GM21529 (cell line): ENCODE data around the gene KCNJ18.
"Not testable (repeated sequence)": the region's sequence is repeated elsewhere in the genome, so short reads cannot be mapped to it uniquely, and the experiment has no call there.

Source experiments
- ATAC-seq: cut with Tn5 transposase; IDR thresholded peaks from one replicate; pipeline ENCODE4 v1.9.1; 2021; ENCODE audit not compliant: unreplicated experiment

The KCNJ18 gene

GRCh38 chr17:21702029-21702428, 9.7 kb downstream of the KCNJ18 start:
- ATAC-seq = not testable (repeated sequence)

- ATAC-seq = not testable (repeated sequence)
Measured at GRCh38 chr17:21702521-21702920, 10.2 kb downstream of the KCNJ18 start.

- not testable (repeated sequence) for ATAC-seq
Measured at GRCh38 chr17:21702940-21703640, 10.8 kb downstream of the KCNJ18 start.

GRCh38 chr17:21703891-21704872, 11.9 kb downstream of the KCNJ18 start:
- not testable (repeated sequence) for ATAC-seq

GRCh38 chr17:21705021-21705601, 12.8 kb downstream of the KCNJ18 start:
- ATAC-seq = no peak

- ATAC-seq = not testable (repeated sequence)
Measured at GRCh38 chr17:21705746-21706145, 13.4 kb downstream of the KCNJ18 start.

- not testable (repeated sequence) for ATAC-seq
Measured at GRCh38 chr17:21706546-21706945, 14.2 kb downstream of the KCNJ18 start.

- ATAC-seq = not testable (repeated sequence)
Measured at GRCh38 chr17:21707131-21707530, 14.8 kb downstream of the KCNJ18 start.

- ATAC-seq = not testable (repeated sequence)
Measured at GRCh38 chr17:21707711-21708611, 15.6 kb downstream of the KCNJ18 start.

GRCh38 chr17:21708612-21709535, 16.6 kb downstream of the KCNJ18 start:
- ATAC-seq = not testable (repeated sequence)

- not testable (repeated sequence) for ATAC-seq
Measured at GRCh38 chr17:21709994-21710393, 17.7 kb downstream of the KCNJ18 start.

GRCh38 chr17:21710486-21710885, 18.2 kb downstream of the KCNJ18 start:
- ATAC-seq = not testable (repeated sequence)

- ATAC-seq = no peak
Measured at GRCh38 chr17:21711182-21711581, 18.9 kb downstream of the KCNJ18 start.

GRCh38 chr17:21713020-21713419, 20.7 kb downstream of the KCNJ18 start:
- not testable (repeated sequence) for ATAC-seq

- ATAC-seq = not testable (repeated sequence)
Measured at GRCh38 chr17:21713631-21714030, 21.3 kb downstream of the KCNJ18 start.

GRCh38 chr17:21714676-21715075, 22.4 kb downstream of the KCNJ18 start:
- not testable (repeated sequence) for ATAC-seq

GRCh38 chr17:21715877-21716276, 23.6 kb downstream of the KCNJ18 start:
- ATAC-seq = not testable (repeated sequence)

GRCh38 chr17:21718971-21719370, 26.6 kb downstream of the KCNJ18 start:
- not testable (repeated sequence) for ATAC-seq
